Heart right ventricle (tissue), 16 donors: Measurements from ENCODE around the gene ZNF469. TPM values are rescaled to one million over a fixed set of nuclear protein-coding genes. Genes with fewer than 3 reads are reported as not detected.

Experiments used
- ATAC-seq, 8 donors: fragments of 200-7000 bp; cut with Tn5 transposase; one replicate each; pipeline ENCODE4 v1.9.1; 2020; ENCODE audit warnings: mild to moderate bottlenecking in 8 of 8, moderate library complexity in 8 of 8, moderate number of reproducible peaks in 1 of 8
- DNase-seq, 2 donors: peaks; one replicate each; pipeline ENCODE4 v3.0.0-alpha.2; 2020
- H3K27ac ChIP-seq, 10 donors: fragments of 200-600 bp; sonication (generic) in 2 of 10; one replicate each; pipeline versions ENCODE4 v1.5.0 to v1.8.0; 2020 to 2022; ENCODE audit warnings: mild to moderate bottlenecking in 3 of 10
- H3K27me3 ChIP-seq, 7 donors: fragments of 200-600 bp; one replicate each; pipeline ENCODE4 v1.8.0; 2021 to 2022; ENCODE audit warnings: mild to moderate bottlenecking in 2 of 7
- H3K36me3 ChIP-seq, 9 donors: fragments of 200-600 bp; sonication (generic) in 1 of 9; one replicate each; pipeline versions ENCODE4 v1.5.0 to v1.8.0; 2020 to 2022; ENCODE audit warnings: mild to moderate bottlenecking in 2 of 9
- H3K4me1 ChIP-seq, 9 donors: fragments of 200-600 bp; sonication (generic) in 1 of 9; one replicate each; pipeline versions ENCODE4 v1.5.0 to v1.8.0; 2020 to 2022; ENCODE audit warnings: mild to moderate bottlenecking in 4 of 9
- H3K4me3 ChIP-seq, 10 donors: fragments of 200-600 bp; sonication (generic) in 2 of 10; one replicate each; pipeline versions ENCODE4 v1.5.0 to v1.8.0; 2020 to 2022; ENCODE audit warnings: mild to moderate bottlenecking in 7 of 10, moderate library complexity in 2 of 10
- H3K9me3 ChIP-seq, 11 donors: fragments of 200-600 bp in 10 of 11; sonication (generic) in 2 of 11; one replicate each; pipeline versions ENCODE4 v1.5.0 to v1.8.0; 2013 to 2022; ENCODE audit warnings: mild to moderate bottlenecking in 2 of 11, control low read depth in 1 of 11, moderate library complexity in 1 of 11
- WGBS, 2 donors: extraction: QIAGEN DNeasy Blood & Tissue Kit; methylation state at CpG; one replicate each; pipeline ENCODE4 v1.1.7; 2013; ENCODE audit warnings: inconsistent platforms in 1 of 2; 5-methylcytosine and 5-hydroxymethylcytosine counted together
- intact Hi-C, 10 donors: fragments of 100-400 bp; cut with DNase I; formaldehyde crosslinking; loops; one replicate each; pipeline versions ENCODE4 v1.11.1 to v1.14.2; 2022
- polyA plus RNA-seq, 2 donors: library from polyadenylated mRNA; stranded (reverse); fragments of 200-250 nt; gene quantifications; one replicate each; pipeline ENCODE4 v1.2.3, GENCODE V29; 2013
- total RNA-seq, 10 donors: library from RNA; stranded (reverse); fragmentation: NEBNext Ultra II Directional in 3 of 10; extraction: Animal tissue kit (Norgen Biotek cat#: 25700) in 3 of 10; gene quantifications; one replicate each; pipeline versions ENCODE4 v1.2.1 to v1.2.4, GENCODE V29; 2021 to 2023
- TF ChIP-seq, protein P1 (sequence below), 9 donors: fragments of 200-600 bp; sonication (generic) in 2 of 9; IDR thresholded peaks; one replicate each; pipeline versions ENCODE4 v1.5.0 to v1.8.0; 2021 to 2022; ENCODE audit warnings: antibody characterized with exemption in 9 of 9, mild to moderate bottlenecking in 5 of 9, moderate library complexity in 1 of 9
- donor health status: Arrhythmogenic right ventricular cardiomyopathy.
- donor health status: ischemic (EF 13 %, LVEDD 7.1; RV severe dilation, severe dysfunction).
- donor health status: healthy with polysubstance abuse.
- donor health status: DM: no; HTN: yes; CAD: no.
- donor health status: DM: no; HTN: no; CAD: no.
- donor health status: ischemic (EF 25% LVEDD 6.9; RV normal size, moderate dysfunction).
- donor health status: ischemic (EF 25% LVEDD 5.7; RV mildly dilated, moderate dysfunction).
- donor health status: healthy.
- donor health status: DM: yes; HTN: yes; CAD: no.
- donor health status: Ischemic cardiomyopathy.
- donor health status: ischemic (EF 35%, LVEDD 5.7; RV mildly dilated, moderate dysfunction).
- donor health status: nonischemic (EF 11% LVEDD 7.7; RV severe dilation, severe dysfunction).
- donor health status: DM: yes; HTN: yes; CAD: no.
- donor health status: PGD.
- donor health status: ischemic (EF 29% LVEDD 5.4; RV normal size, mild dysfunction).
- donor health status: nonischemic (EF 23%, LVEDD 6.1; RV moderate dilation, normal function).

Gene ZNF469
- total and polyA plus RNA-seq, 12 donors: 0.23 to 1.7 (median 1.00) TPM

- Histone ChIP-seq H3K4me3 (no peak overlapping the region), H3K4me1 (peaks cover 0 to 14% (median 9%) of the 10 kb centered on the region in 9 donors), H3K27me3 (peaks cover 0 to 16% (median 0%) of the 10 kb centered on the region in 7 donors), H3K36me3 (no peaks in the 10 kb centered on the region), H3K27ac (no peak overlapping the region), H3K9me3 (no peaks in the 10 kb centered on the region)
- TF ChIP-seq, protein P1, sequence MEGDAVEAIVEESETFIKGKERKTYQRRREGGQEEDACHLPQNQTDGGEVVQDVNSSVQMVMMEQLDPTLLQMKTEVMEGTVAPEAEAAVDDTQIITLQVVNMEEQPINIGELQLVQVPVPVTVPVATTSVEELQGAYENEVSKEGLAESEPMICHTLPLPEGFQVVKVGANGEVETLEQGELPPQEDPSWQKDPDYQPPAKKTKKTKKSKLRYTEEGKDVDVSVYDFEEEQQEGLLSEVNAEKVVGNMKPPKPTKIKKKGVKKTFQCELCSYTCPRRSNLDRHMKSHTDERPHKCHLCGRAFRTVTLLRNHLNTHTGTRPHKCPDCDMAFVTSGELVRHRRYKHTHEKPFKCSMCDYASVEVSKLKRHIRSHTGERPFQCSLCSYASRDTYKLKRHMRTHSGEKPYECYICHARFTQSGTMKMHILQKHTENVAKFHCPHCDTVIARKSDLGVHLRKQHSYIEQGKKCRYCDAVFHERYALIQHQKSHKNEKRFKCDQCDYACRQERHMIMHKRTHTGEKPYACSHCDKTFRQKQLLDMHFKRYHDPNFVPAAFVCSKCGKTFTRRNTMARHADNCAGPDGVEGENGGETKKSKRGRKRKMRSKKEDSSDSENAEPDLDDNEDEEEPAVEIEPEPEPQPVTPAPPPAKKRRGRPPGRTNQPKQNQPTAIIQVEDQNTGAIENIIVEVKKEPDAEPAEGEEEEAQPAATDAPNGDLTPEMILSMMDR (IDR thresholded peaks at IDR 0.05): no peak
- intact Hi-C loops: no loop called here
- 83 to 86% methylated on average over 14 of the region's 14 CpGs for WGBS, 2 donors
- DNase-seq (no peak), ATAC-seq (no peak)
Measured at GRCh38 chr16:88421301-88421700, 38.5 kb downstream of the ZNF469 start.

GRCh38 chr16:88421871-88422433, 39.2 kb downstream of the ZNF469 start:
- H3K9me3 ChIP-seq: no peaks in the 10 kb centered on the region
- no peaks in the 10 kb centered on the region for H3K36me3 ChIP-seq
- H3K4me1 ChIP-seq: peaks cover 0 to 14% (median 9%) of the 10 kb centered on the region in 9 donors
- no peak overlapping the region for H3K27ac ChIP-seq
- no peak for ATAC-seq
- DNase-seq: no peak
- no peak overlapping the region for H3K4me3 ChIP-seq
- intact Hi-C loops: no loop called here
- peaks cover 0 to 16% (median 0%) of the 10 kb centered on the region in 7 donors for H3K27me3 ChIP-seq
- TF ChIP-seq, protein P1 (IDR thresholded peaks at IDR 0.05): no peak
- WGBS, 2 donors: 57 to 58% methylated on average over 5 of the region's 5 CpGs

DNA sequence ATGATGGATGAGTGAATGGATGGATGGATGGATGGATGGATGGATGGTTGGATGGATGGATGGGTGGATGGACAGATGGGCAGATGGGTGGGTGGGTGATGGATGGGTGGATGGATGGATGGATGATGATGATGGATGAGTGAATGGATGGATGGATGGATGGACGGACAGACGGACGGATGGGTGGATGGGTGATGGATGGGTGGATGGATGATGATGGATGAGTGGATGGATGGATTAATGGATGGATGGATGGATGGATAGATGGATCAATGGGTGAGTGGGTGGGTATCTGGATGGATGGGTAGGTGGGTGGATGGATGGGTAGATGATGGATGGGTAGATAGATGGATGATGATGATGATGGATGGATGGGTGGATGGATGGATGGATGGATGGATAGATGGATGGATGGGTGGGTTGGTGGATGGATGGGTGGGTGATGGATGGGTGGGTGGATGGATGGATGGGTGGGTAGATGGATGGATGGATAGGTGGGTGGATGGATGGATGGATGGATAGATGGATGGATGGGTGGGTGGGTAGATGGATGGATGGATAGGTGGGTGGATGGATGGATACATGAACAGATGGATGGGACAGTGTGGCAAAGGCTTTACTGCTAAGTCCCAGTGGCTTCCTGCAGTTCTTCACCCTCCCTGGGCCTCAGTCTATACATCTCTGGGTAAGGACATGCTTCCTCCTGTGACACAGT, 40.1 kb downstream of the ZNF469 start:
- TF ChIP-seq, protein P1 (IDR thresholded peaks at IDR 0.05): no peak
- no peaks in the 10 kb centered on the region for H3K36me3 ChIP-seq
- H3K27me3 ChIP-seq: peaks cover 0 to 15% (median 0%) of the 10 kb centered on the region in 7 donors
- no peak overlapping the region for H3K4me3 ChIP-seq
- H3K9me3 ChIP-seq: no peaks in the 10 kb centered on the region
- peaks cover 0 to 14% (median 9%) of the 10 kb centered on the region in 9 donors for H3K4me1 ChIP-seq
- DNase-seq (no peak), ATAC-seq (no peak)
- 51 to 57% methylated on average over 3 of the region's 3 CpGs for WGBS, 2 donors
- H3K27ac ChIP-seq: no peak overlapping the region
- intact Hi-C loops: no loop called here

- ATAC-seq (no peak), DNase-seq (no peak)
- 78 to 81% methylated on average over 6 of the region's 6 CpGs for whole genome bisulfite sequencing, 2 donors
- H3K27ac ChIP-seq: no peak overlapping the region
- H3K36me3 ChIP-seq: no peaks in the 10 kb centered on the region
- TF ChIP-seq, protein P1 (IDR thresholded peaks at IDR 0.05): no peak
- H3K27me3 ChIP-seq: peaks cover 0 to 11% (median 0%) of the 10 kb centered on the region in 7 donors
- intact Hi-C loops: no loop called here
- H3K9me3 ChIP-seq: no peaks in the 10 kb centered on the region
- H3K4me1 ChIP-seq: peaks cover 0 to 14% (median 9%) of the 10 kb centered on the region in 9 donors
- no peak overlapping the region for H3K4me3 ChIP-seq
Measured at GRCh38 chr16:88423448-88423850, 40.7 kb downstream of the ZNF469 start.
